AG04449 (cell line): ENCODE data around the gene FASTKD2.

Experiments used
- CTCF ChIA-PET: fragments of 350-600 bp; formaldehyde crosslinking; extraction: SDS; loops from one replicate; lab custom pipeline; 2021; ENCODE audit warnings: antibody characterized with exemption; lab: Yijun Ruan, JAX
- POLR2A ChIA-PET: fragments of 400-600, 350-600 bp; formaldehyde crosslinking; extraction: SDS; loops from one replicate; lab custom pipeline; 2020; ENCODE audit warnings: antibody characterized with exemption, inconsistent platforms; lab: Yijun Ruan, JAX
- DNase-seq: peaks from one replicate; pipeline ENCODE4 v3.0.0-alpha.2; 2010; ENCODE audit warnings: low read depth, low spot score
- H3K4me3 ChIP-seq: 2 replicates; pipeline ENCODE4 v1.5.1; 2011; ENCODE audit warnings: low read depth, mild to moderate bottlenecking, control low read depth, low read length
- CTCF ChIP-seq: IDR thresholded peaks from one replicate; pipeline ENCODE4 v1.5.1; 2011; ENCODE audit warnings: mild to moderate bottlenecking, moderate library complexity, low read length, control low read depth, inconsistent platforms; ENCODE audit not compliant: insufficient read depth; ENCODE audit errors: missing control alignments

FASTKD2 gene

GRCh38 chr2:206728277-206729199 lies 36.9 kb upstream of the FASTKD2 start:
- no peak overlapping the region for H3K4me3 ChIP-seq
- ChIA-PET CTCF (no interaction called here), POLR2A (no interaction called here)
- no peak for TF ChIP-seq CTCF
- no peak for DNase-seq

GRCh38 chr2:206733341-206733740 lies 32.1 kb upstream of the FASTKD2 start:
- POLR2A ChIA-PET: no interaction called here
- DNase-seq: no peak
- no peak for TF ChIP-seq CTCF
- H3K4me3 ChIP-seq: no peak overlapping the region
- CTCF ChIA-PET: no interaction called here

GRCh38 chr2:206736935-206737334 lies 28.5 kb upstream of the FASTKD2 start:
- H3K4me3 ChIP-seq: no peak overlapping the region
- TF ChIP-seq CTCF: no peak
- ChIA-PET CTCF (no interaction called here), POLR2A (no interaction called here)
- no peak for DNase-seq

GRCh38 chr2:206739271-206739670 lies 26.1 kb upstream of the FASTKD2 start:
- no peak for DNase-seq
- TF ChIP-seq CTCF: no peak
- POLR2A ChIA-PET: no interaction called here
- CTCF ChIA-PET: no interaction called here
- H3K4me3 ChIP-seq: no peak overlapping the region

GRCh38 chr2:206740800-206741199 lies 24.6 kb upstream of the FASTKD2 start:
- no peak for TF ChIP-seq CTCF
- no peak overlapping the region for H3K4me3 ChIP-seq
- CTCF ChIA-PET: no interaction called here
- POLR2A ChIA-PET: no interaction called here
- DNase-seq: no peak

GRCh38 chr2:206756816-206757215 lies 8.6 kb upstream of the FASTKD2 start:
- ChIA-PET CTCF (no interaction called here), POLR2A (no interaction called here)
- TF ChIP-seq CTCF: no peak
- no peak for DNase-seq
- no peak overlapping the region for H3K4me3 ChIP-seq
